Stimulated activated CD8-positive, alpha-beta memory T cell treated with anti-CD3 and anti-CD28 coated beads, Interleukin-4, amount 100 ng/mL, for 4 hours (primary cell): ENCODE measurements around the gene LSAMP.

ENCODE experiments used
- DNase-seq, 2 donors: peaks; one replicate each; pipeline ENCODE4 v3.0.0-alpha.2; 2020; ENCODE audit warnings: low read depth in 2 of 2, low spot score in 1 of 2

LSAMP gene

DNA sequence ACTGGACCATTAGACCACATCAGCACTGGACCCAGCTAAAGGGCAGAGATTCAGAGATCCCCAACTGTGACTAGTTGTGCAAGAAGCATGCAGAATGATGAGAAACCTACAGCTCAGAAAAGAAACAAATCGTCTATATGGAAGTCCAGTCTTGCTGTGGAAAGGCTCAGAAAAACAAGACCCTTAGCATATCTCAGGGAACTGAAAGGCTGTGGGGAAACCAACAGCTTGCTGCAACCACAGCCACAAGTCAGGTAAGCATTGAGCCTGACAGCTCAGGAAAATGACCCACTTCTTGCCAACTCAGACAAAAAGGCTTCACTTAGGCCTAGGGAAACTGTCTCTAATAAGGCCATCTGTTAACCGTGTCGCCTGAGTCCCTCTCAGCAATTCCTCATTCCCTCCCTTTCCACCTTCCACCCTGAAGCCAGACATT lies 145.6 kb downstream of the LSAMP start:
- no peak for DNase-seq

- DNase-seq, result no peak
Observed at GRCh38 chr3:116298151-116298550, 147.1 kb downstream of the LSAMP start.

DNA sequence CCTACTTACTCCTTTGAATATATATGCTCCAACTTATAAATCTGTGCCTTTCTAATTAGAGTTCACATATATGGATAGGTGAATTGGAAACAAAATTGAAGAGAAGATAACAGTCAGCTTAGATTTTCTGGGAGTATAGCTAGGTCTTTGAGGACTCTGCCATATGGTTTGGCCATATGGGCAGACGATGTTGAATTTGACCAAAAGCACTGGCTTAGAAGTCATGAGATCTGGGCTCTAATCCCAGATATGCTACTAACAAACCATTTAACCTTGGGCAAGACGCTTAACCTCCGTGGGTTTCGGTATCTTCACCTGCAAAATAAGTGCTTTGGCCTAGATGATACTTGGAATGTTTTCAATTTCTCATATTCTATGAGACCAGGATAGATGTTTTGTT lies 154.1 kb downstream of the LSAMP start:
- no peak for DNase-seq

DNA sequence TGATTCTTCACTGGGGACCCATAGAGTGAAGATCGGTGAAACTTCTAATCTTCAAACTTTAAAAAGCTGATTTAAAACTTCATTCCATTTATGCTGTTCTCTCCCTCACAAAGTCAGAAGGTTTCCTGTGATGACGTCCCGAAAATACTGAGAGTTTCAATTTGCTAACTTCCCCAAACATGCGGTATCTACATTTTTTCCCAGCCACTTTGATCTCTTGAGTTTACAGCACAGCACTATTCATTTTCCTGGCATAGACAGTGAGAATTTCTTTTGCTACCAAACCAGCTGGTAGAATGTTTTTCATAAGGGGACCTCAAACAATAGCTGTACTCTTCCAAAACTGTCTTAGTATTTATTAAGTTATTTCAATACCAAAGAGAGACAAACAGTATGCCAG lies 156.8 kb downstream of the LSAMP start:
- no peak for DNase-seq

DNA sequence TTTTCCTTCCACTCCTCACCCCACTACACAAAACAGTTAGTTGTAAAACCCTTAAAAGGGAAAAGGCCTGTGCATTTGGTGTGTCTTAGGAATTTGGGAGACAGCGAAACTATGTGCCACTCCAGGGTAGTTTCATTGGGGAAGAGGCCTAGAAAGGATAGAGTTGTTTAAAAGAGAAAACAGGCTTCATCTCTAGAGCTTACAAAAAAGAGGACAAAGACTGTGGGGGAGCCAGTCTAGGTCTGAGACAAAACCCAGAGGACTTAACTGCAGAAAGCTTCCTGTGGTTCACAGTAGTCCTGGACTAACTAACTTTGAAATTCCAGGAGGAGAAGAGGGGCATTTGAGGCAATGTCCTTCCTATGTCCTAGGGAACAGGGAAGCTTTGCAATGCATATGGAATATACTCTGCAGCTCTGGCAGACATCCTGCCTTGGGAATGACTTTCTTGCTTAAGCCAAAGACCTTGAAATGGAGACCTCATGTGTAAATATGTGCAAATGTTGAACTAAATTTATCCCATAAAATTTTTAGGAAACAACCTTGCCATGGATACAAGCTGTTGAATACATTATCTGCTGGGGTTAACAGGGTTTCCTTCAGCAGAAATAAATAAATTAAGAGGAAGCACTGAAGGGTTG lies 159.4 kb downstream of the LSAMP start:
- DNase-seq, result no peak

- DNase-seq, result no peak
Observed at GRCh38 chr3:116281313-116282143, 163.8 kb downstream of the LSAMP start.

DNA sequence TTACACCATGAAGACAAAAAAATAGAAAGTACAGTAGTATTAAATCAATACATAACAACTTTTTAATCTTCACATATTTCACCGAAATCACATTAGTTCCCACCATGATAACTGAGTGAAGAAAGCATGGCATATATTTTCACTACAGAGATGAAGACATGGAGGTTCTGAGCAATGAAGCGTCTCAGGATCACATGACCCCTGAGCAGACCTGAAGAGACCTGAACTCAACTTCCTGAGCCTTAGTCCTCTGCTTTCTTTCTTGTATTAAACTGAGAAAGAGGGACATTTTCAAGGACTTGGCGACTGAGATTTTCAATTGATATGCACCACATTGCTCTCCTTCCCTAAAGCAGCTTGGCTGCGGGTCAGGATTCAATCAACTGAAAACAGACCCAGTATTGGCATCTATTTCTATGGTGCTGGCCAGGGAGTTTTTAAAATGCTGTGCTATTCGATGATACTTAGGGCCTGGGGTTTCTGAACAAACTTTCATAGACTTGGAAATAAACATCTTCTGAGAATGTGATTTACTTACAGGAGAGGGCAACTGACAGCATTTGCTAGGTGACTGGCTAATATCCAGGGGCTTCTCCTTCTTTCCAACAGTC lies 165.1 kb downstream of the LSAMP start:
- no peak for DNase-seq

DNA sequence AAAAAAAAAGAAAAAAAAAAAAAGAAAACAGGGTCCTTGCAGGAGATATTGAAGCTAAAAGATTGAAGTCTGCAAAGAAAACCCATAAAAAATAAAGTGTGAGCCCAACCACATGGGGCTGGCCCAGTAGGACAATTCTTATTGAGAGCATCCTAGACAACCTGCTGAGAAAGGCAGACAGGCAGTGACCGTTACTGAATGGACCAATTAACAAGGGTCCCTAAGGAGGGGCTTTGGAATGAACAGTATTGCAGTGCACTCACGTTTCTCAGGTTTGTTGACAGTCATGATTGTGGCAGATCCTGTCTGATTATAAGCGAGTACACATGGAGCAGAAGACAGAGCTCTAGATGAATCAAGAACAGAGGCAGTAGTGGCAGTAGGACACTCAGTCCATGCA lies 168.6 kb downstream of the LSAMP start:
- DNase-seq, result no peak

GRCh38 chr3:116270056-116270455 lies 175.2 kb downstream of the LSAMP start:
- DNase-seq, result no peak

DNA sequence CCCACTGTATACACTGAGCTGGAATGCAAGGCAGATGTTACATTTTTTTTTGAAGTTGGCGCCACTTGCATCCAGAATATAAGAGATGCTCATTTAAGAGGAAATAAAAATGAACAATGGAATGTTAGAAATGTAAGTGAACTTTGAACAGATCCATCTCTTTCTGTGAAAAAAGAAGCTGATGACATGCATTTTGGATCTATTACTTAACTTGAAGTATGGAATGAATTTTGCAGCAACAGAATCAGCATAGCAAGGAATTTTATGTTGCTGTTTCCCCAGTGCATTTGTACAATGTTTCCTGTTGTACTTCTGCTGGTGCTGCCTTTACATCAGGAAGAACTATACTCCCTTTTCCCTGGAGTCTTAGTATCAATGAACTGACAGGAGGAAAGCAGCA lies 178.2 kb downstream of the LSAMP start:
- DNase-seq, result no peak

- DNase-seq, result no peak
Observed at GRCh38 chr3:116265976-116266584, 179.2 kb downstream of the LSAMP start.

GRCh38 chr3:116265320-116265695 lies 180.0 kb downstream of the LSAMP start:
- no peak for DNase-seq

- DNase-seq, result no peak
Observed at GRCh38 chr3:116264546-116265319, 180.6 kb downstream of the LSAMP start.

- no peak for DNase-seq
Observed at GRCh38 chr3:116263842-116264545, 181.3 kb downstream of the LSAMP start.

GRCh38 chr3:116260491-116260890 lies 184.8 kb downstream of the LSAMP start:
- DNase-seq, result no peak

DNA sequence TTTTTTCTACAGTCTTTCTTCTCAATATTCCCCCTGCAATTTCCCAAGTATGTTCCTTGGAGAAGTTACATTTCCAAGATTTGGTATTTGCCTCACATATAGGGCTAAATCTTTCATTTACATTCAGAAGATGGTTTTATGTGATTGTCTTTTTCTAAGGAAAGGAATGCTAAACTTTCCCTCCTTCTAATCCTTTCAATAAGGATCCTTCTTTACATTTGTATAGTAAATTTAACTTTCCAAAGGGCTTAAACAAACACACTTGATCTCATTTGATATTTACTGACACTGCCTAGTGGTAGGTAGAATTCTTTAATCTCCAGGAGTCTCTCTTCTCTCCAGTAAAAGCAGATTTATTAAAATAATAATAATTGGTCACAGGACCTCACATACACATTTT lies 185.3 kb downstream of the LSAMP start:
- DNase-seq, result no peak

DNA sequence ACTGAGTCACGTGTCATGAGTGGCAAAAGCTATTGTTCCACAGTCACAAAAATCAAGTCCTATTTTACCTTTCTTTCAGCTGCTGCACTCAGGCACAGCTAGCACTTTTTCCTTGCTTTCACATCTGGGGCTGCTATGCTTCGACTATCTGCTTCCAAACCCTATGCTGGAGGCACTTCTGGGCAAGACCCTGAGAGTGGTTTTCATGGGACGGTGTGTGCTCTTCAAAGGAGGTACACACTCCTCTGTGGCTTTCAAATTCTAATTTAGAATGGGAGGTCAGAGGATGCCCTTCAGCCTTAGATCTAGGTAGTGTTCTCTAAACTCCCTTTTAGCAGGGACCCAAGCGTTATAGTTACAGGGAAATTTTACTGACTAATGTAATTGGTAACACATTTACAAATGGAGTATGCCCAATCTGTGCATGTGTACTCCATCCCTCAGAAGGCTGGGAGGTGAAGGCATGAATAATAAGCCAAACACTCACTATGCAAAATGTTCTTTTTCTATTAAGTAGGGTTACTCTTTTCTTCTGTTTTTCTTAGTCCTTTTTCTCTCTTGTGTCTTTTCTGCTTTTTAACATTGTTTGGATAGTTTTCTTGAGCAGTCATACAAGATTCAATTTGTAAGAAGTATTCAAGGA lies 188.3 kb downstream of the LSAMP start:
- DNase-seq, result no peak

DNA sequence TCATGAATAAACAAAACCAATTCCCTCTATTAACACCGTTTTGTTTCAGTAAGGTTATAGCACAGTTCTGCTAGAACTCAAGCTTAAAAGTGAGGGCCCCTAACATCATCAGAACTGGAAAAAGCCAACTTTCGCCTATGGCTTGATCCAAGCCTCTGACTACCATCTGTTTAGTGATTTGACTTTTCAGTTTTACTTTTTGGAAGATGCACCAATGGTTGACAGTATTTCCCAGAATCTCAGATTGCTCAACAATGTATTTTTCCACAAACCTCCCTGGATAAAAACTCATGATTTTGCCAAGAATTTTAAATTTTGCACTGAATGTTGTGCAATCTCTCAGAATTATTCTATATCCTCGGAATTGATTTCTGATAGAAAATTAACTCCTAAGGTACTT lies 190.7 kb downstream of the LSAMP start:
- no peak for DNase-seq

DNA sequence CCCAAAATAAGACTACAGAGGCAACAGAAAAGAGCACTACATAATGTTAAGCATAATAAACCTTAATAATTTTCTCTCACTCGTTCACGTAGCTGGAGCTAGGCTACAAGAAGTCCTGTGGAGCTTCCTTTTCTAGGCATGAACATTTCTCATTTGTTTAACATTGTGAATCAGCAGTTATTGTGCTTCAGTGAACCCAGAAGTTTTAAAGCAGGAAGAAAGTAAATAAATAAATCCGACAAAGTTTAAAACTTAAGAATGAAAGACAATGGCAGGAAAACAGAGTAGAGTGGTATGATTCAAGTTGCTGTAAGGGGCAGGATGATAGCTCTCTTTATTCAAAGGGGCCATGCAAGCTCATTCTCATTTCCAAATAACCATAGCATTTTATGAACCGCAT lies 191.8 kb downstream of the LSAMP start:
- DNase-seq, result no peak

GRCh38 chr3:116247605-116248004 lies 197.7 kb downstream of the LSAMP start:
- DNase-seq, result no peak
